ENCODE data around the gene CRK.
A peak's percentile ranks its signal among the peaks of the same experiment; 100 is the strongest.
"Not testable (repeated sequence)": the region's sequence is repeated elsewhere in the genome, so short reads cannot be mapped to it uniquely, and the experiment has no call there.

CRK gene

GRCh38 chr17:1420163-1420562 is 35.9 kb downstream of the CRK start:
- DNase-seq = no peak

- DNase-seq = not testable (repeated sequence)
Observed at GRCh38 chr17:1418476-1418875, 37.6 kb downstream of the CRK start.

- no peak for DNase-seq
Observed at GRCh38 chr17:1416414-1416813, 39.6 kb downstream of the CRK start.

GRCh38 chr17:1414634-1415033 is 41.4 kb downstream of the CRK start:
- DNase-seq = no peak

- no peak for DNase-seq
Observed at GRCh38 chr17:1414001-1414574, 41.9 kb downstream of the CRK start.

GRCh38 chr17:1413281-1413791 is 42.7 kb downstream of the CRK start:
- DNase-seq = no peak

GRCh38 chr17:1412185-1413110 is 43.6 kb downstream of the CRK start:
- no peak for DNase-seq

- DNase-seq = peak; percentile 54 to 59
Observed at GRCh38 chr17:1402262-1402586, 53.8 kb downstream of the CRK start.

GRCh38 chr17:1399679-1400512 is 56.1 kb downstream of the CRK start, which contains the start of gene YWHAE:
Gene YWHAE, minus strand, starts transcription at chr17:1400222. Its CDS starts 112 bp downstream, at chr17:1400110.
- DNase-seq = peak; percentile 96 to 98

- DNase-seq = peak; percentile 84
Observed at GRCh38 chr17:1398931-1399678, 56.9 kb downstream of the CRK start.

GRCh38 chr17:1398028-1398427 is 58.0 kb downstream of the CRK start:
- DNase-seq = peak in 1 of 2 donors; percentile 35

- not testable (repeated sequence) for DNase-seq
Observed at GRCh38 chr17:1395876-1396665, 60.0 kb downstream of the CRK start.

- DNase-seq = no peak
Observed at GRCh38 chr17:1391577-1391976, 64.5 kb downstream of the CRK start.

GRCh38 chr17:1390432-1391367 is 65.3 kb downstream of the CRK start:
- peak; percentile 89 to 96 for DNase-seq

GRCh38 chr17:1387490-1388227 is 68.4 kb downstream of the CRK start:
- not testable (repeated sequence) for DNase-seq

- DNase-seq = peak; percentile 27 to 42
Observed at GRCh38 chr17:1386675-1387190, 69.3 kb downstream of the CRK start.

- DNase-seq = no peak
Observed at GRCh38 chr17:1386265-1386664, 69.8 kb downstream of the CRK start.

GRCh38 chr17:1385861-1386260 is 70.2 kb downstream of the CRK start:
- no peak for DNase-seq

- DNase-seq = no peak
Observed at GRCh38 chr17:1384905-1385435, 71.1 kb downstream of the CRK start.
